ENCODE data around the gene GMPPB. TPM values are rescaled to one million over a fixed set of nuclear protein-coding genes. Genes with fewer than 3 reads are reported as not detected.

Gene GMPPB
- total and polyA plus RNA-seq, 2 of the 8 experiments (the other 6 are each of a cell fraction or from before 2014, with no cell fraction given) = 20.9 to 23.9 TPM

- TF ChIP-seq CHD7 (IDR thresholded peaks at IDR 0.05; ENCODE audit: insufficient replicate concordance, low read length) = no peak
These were observed 24.2 kb upstream of the GMPPB start (continued) for GRCh38 chr3:49747792-49748480.

Data from H1 (cell line).